HepG2 (cell line): ENCODE data around the gene PDGFRB. TPM values are rescaled to one million over a fixed set of nuclear protein-coding genes. Genes with fewer than 3 reads are reported as not detected.

Experiments
- ATAC-seq: fragments of 200-7000 bp; cut with Tn5 transposase; 3 replicates; pipeline ENCODE4 v1.9.1; 2020; ENCODE audit warnings: mild to moderate bottlenecking, moderate library complexity
- BruUV-seq: library from RNA; stranded (reverse); fragments of 400-500 nt; replicated peaks from 2 replicates; lab custom pipeline; 2021; lab: Mats Ljungman, UMichigan
- CTCF ChIA-PET: fragments of 300-600 bp; formaldehyde crosslinking; extraction: SDS; loops from one replicate; lab custom pipeline; 2021; ENCODE audit warnings: low total read pairs, inconsistent platforms, low intra/inter-chr PET ratio; lab: Yijun Ruan, JAX
- POLR2A ChIA-PET: fragments of 350-600 bp; sonication (Branson Sonifier 250); formaldehyde crosslinking; loops from one replicate; lab custom pipeline; 2020; ENCODE audit warnings: antibody characterized with exemption, inconsistent platforms; lab: Yijun Ruan, JAX
- DNase-seq: peaks from one replicate; pipeline ENCODE4 v3.0.0-alpha.2; 2015; ENCODE audit warnings: low spot score
- FAIRE-seq: peaks from 3 replicates; lab custom pipeline; 2011; peaks lifted over from hg19 to GRCh38; lab: Jason Lieb, UNC
- H2AFZ ChIP-seq: one replicate; pipeline ENCODE4 v1.6.1; 2011; ENCODE audit warnings: low read length, inconsistent platforms
- H3K27ac ChIP-seq: fragments of 300-600 bp; 3 replicates; pipeline ENCODE4 v1.8.0; 2011; ENCODE audit warnings: mixed run types, mild to moderate bottlenecking, mixed read lengths, low read length, inconsistent platforms; ENCODE audit not compliant: insufficient read depth; ENCODE audit errors: extremely low read length
- H3K27me3 ChIP-seq, 2 experiments: fragments of 200-600 bp in 1 of 2; 2 replicates in 1 of 2; 3 replicates in 1 of 2; pipeline versions ENCODE4 v1.6.0 to v1.8.0; 2011; ENCODE audit warnings: low read length in 2 of 2, mild to moderate bottlenecking in 2 of 2, moderate library complexity in 2 of 2, inconsistent platforms in 1 of 2; ENCODE audit not compliant: insufficient read depth in 2 of 2, control insufficient read depth in 1 of 2
- H3K36me3 ChIP-seq, 2 experiments: fragments of 200-600 bp in 1 of 2; replicated peaks in 1 of 2; 2 replicates in 1 of 2; 3 replicates in 1 of 2; pipeline versions ENCODE4 v1.5.1 to v1.8.0; 2011; ENCODE audit warnings: low read length in 2 of 2, inconsistent platforms in 1 of 2; ENCODE audit not compliant: insufficient read depth in 2 of 2, control insufficient read depth in 1 of 2
- H3K4me1 ChIP-seq: 2 replicates; pipeline ENCODE4 v1.5.1; 2012; ENCODE audit warnings: low read length, inconsistent platforms; ENCODE audit not compliant: insufficient read depth
- H3K4me2 ChIP-seq: 2 replicates; pipeline ENCODE4 v1.6.0; 2011; ENCODE audit warnings: low read depth, low read length, inconsistent platforms
- H3K4me3 ChIP-seq, 3 experiments: fragments of 200-600 bp in 1 of 3; sonication (generic), shearing (Covaris generic) in 1 of 3; replicated peaks in 1 of 3; 2 replicates each; pipeline ENCODE4 v1.5.1; 2011 to 2016; ENCODE audit warnings: low read length in 3 of 3, inconsistent platforms in 2 of 3, low read depth in 2 of 3, mild to moderate bottlenecking in 2 of 3, control low read depth in 1 of 3, mixed read lengths in 1 of 3; ENCODE audit not compliant: insufficient read depth in 1 of 3
- H3K79me2 ChIP-seq: one replicate; pipeline ENCODE4 v1.6.1; 2011; ENCODE audit warnings: low read length, inconsistent platforms; ENCODE audit not compliant: insufficient read depth
- H3K9ac ChIP-seq: 2 replicates; pipeline ENCODE4 v1.6.0; 2011; ENCODE audit warnings: mild to moderate bottlenecking, low read depth, low read length, inconsistent platforms; ENCODE audit not compliant: insufficient read depth
- H3K9me3 ChIP-seq: 2 replicates; pipeline ENCODE4 v1.5.1; 2012; ENCODE audit warnings: mild to moderate bottlenecking, low read length
- H4K20me1 ChIP-seq: 2 replicates; pipeline ENCODE4 v1.6.0; 2011; ENCODE audit warnings: inconsistent platforms, mild to moderate bottlenecking, low read length, moderate library complexity; ENCODE audit not compliant: insufficient read depth
- KLF13 ChIP-seq: sonication (generic); formaldehyde crosslinking; IDR thresholded peaks from 2 replicates; pipeline ENCODE4 v1.4.0; 2020; ENCODE audit warnings: mild to moderate bottlenecking, missing genetic modification reagents
- TBL1XR1 ChIP-seq: fragments of 150-350 bp; IDR thresholded peaks from 2 replicates; pipeline ENCODE4 v1.6.1; 2014; ENCODE audit warnings: borderline replicate concordance, low read length; ENCODE audit not compliant: partially characterized antibody
- ZBTB38 ChIP-seq: sonication (generic); formaldehyde crosslinking; IDR thresholded peaks from 2 replicates; pipeline ENCODE4 v1.5.1; 2020; ENCODE audit warnings: mild to moderate bottlenecking, missing genetic modification reagents
- ZFY ChIP-seq: sonication (generic); formaldehyde crosslinking; IDR thresholded peaks from 2 replicates; pipeline ENCODE4 v1.4.0; 2020; ENCODE audit warnings: missing genetic modification reagents
- ZNF331 ChIP-seq: sonication (generic); formaldehyde crosslinking; IDR thresholded peaks from 2 replicates; pipeline ENCODE4 v1.4.0; 2020; ENCODE audit warnings: missing genetic modification reagents
- ZNF430 ChIP-seq: sonication (generic); formaldehyde crosslinking; IDR thresholded peaks from 2 replicates; pipeline ENCODE4 v1.9.0; 2021; ENCODE audit warnings: mild to moderate bottlenecking, missing genetic modification reagents
- ZSCAN9 ChIP-seq: IDR thresholded peaks from 2 replicates; pipeline ENCODE4 v1.6.1; 2016; ENCODE audit warnings: borderline replicate concordance
- WGBS: methylation state at CpG from one replicate; pipeline ENCODE4 v1.1.6; 2017; ENCODE audit warnings: low lambda C conversion rate; 5-methylcytosine and 5-hydroxymethylcytosine counted together
- in situ Hi-C: cut with HindIII; loops from 2 replicates; pipeline ENCODE4 v1.10.0; 2017; ENCODE audit warnings: low pct_unique_long_range_greater_than_20kb; ENCODE audit not compliant: extremely low pct_ligation_motif_present
- intact Hi-C: fragments of 100-400 bp; cut with micrococcal nuclease; formaldehyde crosslinking; loops from one replicate; pipeline ENCODE4 v1.10.0; 2022; ENCODE audit not compliant: unreplicated experiment
- polyA plus RNA-seq, 8 experiments: library from polyadenylated mRNA; depleted of rRNA in 3 of 8; stranded (reverse) in 7 of 8; unstranded in 1 of 8; fragments of >200 nt; fragmentation: Illumina TruSeq in 4 of 8; extraction: Trizol in 4 of 8; gene quantifications; 2 replicates each; pipeline versions ENCODE4 v1.2.1 to v1.2.3, GENCODE V29; 2011 to 2016; ENCODE audit warnings: low read depth in 4 of 8, missing spikeins in 1 of 8, mixed read lengths in 1 of 8; ENCODE audit not compliant: insufficient read depth in 1 of 8
- total RNA-seq, 5 experiments: library from RNA; depleted of rRNA; stranded (reverse); fragments of >200 nt; fragmentation: Illumina TruSeq; extraction: Trizol; gene quantifications; 2 replicates each; pipeline ENCODE4 v1.2.3, GENCODE V29; 2016; ENCODE audit warnings: low read depth in 1 of 5
- TF ChIP-seq, protein P1 (sequence below): sonication (generic); formaldehyde crosslinking; IDR thresholded peaks from 2 replicates; pipeline ENCODE4 v1.9.0; 2021; ENCODE audit warnings: missing genetic modification reagents, borderline replicate concordance

The PDGFRB gene
- total and polyA plus RNA-seq, 2 of the 13 experiments (the other 11 are each of a cell fraction or from before 2014, with no cell fraction given) = 4.0 to 21.0 TPM

DNA sequence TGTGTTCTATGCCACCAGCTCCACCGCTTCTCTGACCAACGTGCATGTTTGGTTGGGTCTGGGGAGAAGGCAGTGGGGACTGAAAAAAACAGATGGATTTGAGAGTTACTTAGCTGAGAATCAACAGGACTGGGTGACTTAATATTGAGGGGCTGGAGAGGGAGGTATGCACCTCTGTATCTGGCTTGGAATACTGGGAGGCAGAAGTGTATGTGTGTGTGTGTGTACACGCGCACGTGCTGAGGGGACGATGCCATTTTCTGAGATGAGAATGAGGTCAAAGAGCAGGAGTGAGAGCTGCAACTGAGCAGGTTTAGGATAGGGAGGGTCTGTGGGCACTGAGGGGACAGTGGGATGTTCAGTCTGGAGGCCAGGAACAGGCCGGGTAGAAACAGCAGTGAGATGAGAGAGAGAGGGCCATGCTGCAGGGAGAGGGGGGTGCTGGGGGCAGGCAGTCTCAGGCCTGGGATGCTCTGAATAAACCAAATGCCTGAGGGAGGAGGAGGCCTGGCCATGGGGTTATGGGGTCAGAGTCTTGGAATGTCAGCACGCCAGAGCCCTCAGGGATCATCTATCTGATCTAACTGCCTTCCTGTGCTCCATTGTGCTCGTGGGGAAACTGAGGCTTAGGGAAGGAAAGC lies 14.0 kb downstream of the PDGFRB start (continued):
- TF ChIP-seq ZNF331 (no peak), ZFY (peak; percentile 24; the same call in 1 of the 2 replicates), ZSCAN9 (no peak), ZNF430 (CRISPR knock-in tag) (0 out of 2 replicates have a peak, but pooled peaks have one; percentile 9), TBL1XR1 (no peak)
- TF ChIP-seq, protein P1, sequence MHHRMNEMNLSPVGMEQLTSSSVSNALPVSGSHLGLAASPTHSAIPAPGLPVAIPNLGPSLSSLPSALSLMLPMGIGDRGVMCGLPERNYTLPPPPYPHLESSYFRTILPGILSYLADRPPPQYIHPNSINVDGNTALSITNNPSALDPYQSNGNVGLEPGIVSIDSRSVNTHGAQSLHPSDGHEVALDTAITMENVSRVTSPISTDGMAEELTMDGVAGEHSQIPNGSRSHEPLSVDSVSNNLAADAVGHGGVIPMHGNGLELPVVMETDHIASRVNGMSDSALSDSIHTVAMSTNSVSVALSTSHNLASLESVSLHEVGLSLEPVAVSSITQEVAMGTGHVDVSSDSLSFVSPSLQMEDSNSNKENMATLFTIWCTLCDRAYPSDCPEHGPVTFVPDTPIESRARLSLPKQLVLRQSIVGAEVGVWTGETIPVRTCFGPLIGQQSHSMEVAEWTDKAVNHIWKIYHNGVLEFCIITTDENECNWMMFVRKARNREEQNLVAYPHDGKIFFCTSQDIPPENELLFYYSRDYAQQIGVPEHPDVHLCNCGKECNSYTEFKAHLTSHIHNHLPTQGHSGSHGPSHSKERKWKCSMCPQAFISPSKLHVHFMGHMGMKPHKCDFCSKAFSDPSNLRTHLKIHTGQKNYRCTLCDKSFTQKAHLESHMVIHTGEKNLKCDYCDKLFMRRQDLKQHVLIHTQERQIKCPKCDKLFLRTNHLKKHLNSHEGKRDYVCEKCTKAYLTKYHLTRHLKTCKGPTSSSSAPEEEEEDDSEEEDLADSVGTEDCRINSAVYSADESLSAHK = no peak

DNA sequence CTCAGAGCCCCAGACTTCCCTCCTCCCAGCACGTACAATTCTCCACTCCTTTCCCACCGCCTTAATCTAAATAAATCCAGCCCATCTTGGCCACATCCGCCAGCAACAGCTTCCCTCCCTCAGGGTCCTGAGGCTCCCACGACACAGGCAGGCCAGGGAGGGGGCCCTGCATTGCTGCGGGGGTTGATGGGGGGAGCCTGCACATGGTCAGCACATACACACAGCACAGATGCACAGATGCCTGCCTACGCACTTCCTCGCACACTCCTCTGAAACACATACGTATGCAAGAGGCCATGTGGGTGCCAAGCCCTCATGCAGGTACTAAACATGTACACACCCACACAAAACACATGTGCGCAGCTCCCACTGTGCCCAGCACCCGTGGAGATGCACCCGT lies 14.8 kb downstream of the PDGFRB start:
- Histone ChIP-seq H2AFZ (no peak overlapping the region), H3K27ac (peak overlapping the region; percentile 65), H4K20me1 (no peaks in the 10 kb centered on the region), H3K4me2 (no peak overlapping the region), H3K4me3 (no peak overlapping the region), H3K4me1 (peaks cover 97% of the 10 kb centered on the region), H3K79me2 (peaks cover 2% of the 10 kb centered on the region), H3K9me3 (no peaks in the 10 kb centered on the region), H3K27me3 (no peaks in the 10 kb centered on the region), H3K36me3 (no peaks in the 10 kb centered on the region), H3K9ac (no peak overlapping the region)
- intact Hi-C loops = loop anchor here (10.0 kb wide), 1 partner anchor 284 kb away; no protein-coding TSS in a partner anchor
- FAIRE-seq (no peak), DNase-seq (no peak), ATAC-seq (no peak)
- peak; percentile 84 for TF ChIP-seq ZBTB38 (CRISPR knock-in tag)
- no peak for TF ChIP-seq KLF13 (CRISPR knock-in tag)
- no TSS peak for BruUV-seq
- 87% methylated on average over 8 of the region's 11 CpGs for WGBS
- ChIA-PET POLR2A (no interaction called here), CTCF (no interaction called here)
- in situ Hi-C loops = no loop called here
